Measurements from ENCODE around the gene CADM2. TPM values are rescaled to one million over a fixed set of nuclear protein-coding genes. Genes with fewer than 3 reads are reported as not detected.

The CADM2 gene
- total RNA-seq, 1 donor from 2014 or later: 4.2 TPM

- no peaks in the 10 kb centered on the region for H3K27me3 ChIP-seq (ENCODE audit: control insufficient read depth in 3 of 3, insufficient read depth in 3 of 3, low read length in 3 of 3)
- H3K9ac ChIP-seq (ENCODE audit: low read depth in 1 of 3, low read length in 3 of 3): no peak overlapping the region
- H3K27ac ChIP-seq (ENCODE audit: low read depth, low read length): no peak overlapping the region
- no peaks in the 10 kb centered on the region for H3K36me3 ChIP-seq (ENCODE audit: control insufficient read depth in 3 of 3, insufficient read depth in 3 of 3, low read length in 3 of 3)
- no peaks in the 10 kb centered on the region for H3K4me1 ChIP-seq (ENCODE audit: control insufficient read depth in 3 of 3, insufficient read depth in 3 of 3, low read length in 3 of 3)
- H3K4me3 ChIP-seq (ENCODE audit: low read length in 3 of 3): no peak overlapping the region
- H3K9me3 ChIP-seq (ENCODE audit: control insufficient read depth in 3 of 3, low read length in 3 of 3): no peaks in the 10 kb centered on the region
Measured at GRCh38 chr3:86037916-86038315, 1079.1 kb downstream of the CADM2 start.

DNA sequence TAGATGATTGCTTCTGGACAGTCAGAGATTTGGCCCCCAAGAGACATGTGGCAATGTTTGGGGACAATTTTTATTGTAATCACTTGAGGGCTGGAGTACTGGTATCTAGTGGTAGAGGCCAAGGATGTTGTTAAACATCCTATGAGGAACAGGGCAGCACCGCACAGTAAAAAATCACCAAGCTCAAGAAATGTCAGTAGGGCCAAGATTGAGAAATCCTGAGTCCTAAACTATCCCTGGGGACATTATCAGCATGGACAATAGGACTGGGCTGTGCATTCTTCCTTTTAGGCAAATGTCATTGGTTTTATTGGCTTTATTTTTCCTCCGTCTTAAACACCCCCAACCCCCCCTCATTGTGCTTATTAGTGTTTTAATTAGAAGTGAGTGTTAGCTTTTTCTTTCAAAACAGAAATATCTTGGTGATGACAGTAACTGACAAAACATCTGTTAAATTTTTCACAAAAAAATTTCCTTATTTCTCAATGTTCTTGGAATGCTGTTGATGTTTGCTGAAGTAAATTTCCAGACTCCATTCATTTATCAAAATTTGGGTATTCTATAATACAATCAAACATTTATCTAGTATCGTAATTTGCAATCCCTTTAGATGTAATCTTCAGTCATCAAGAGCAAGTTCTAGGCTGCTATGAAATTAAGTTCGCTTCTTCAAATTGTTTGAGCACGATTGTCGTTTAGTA lies 1087.8 kb downstream of the CADM2 start:
- no peaks in the 10 kb centered on the region for H3K36me3 ChIP-seq (ENCODE audit: control insufficient read depth in 3 of 3, insufficient read depth in 3 of 3, low read length in 3 of 3)
- H3K4me3 ChIP-seq (ENCODE audit: low read length in 3 of 3): no peak overlapping the region
- H3K9ac ChIP-seq (ENCODE audit: low read depth in 1 of 3, low read length in 3 of 3): no peak overlapping the region
- H3K27ac ChIP-seq (ENCODE audit: low read depth, low read length): no peak overlapping the region
- no peaks in the 10 kb centered on the region for H3K9me3 ChIP-seq (ENCODE audit: control insufficient read depth in 3 of 3, low read length in 3 of 3)
- H3K27me3 ChIP-seq (ENCODE audit: control insufficient read depth in 3 of 3, insufficient read depth in 3 of 3, low read length in 3 of 3): no peaks in the 10 kb centered on the region
- H3K4me1 ChIP-seq (ENCODE audit: control insufficient read depth in 3 of 3, insufficient read depth in 3 of 3, low read length in 3 of 3): no peaks in the 10 kb centered on the region

- Histone ChIP-seq H3K27me3 (ENCODE audit: control insufficient read depth in 3 of 3, insufficient read depth in 3 of 3, low read length in 3 of 3) (no peaks in the 10 kb centered on the region), H3K36me3 (ENCODE audit: control insufficient read depth in 3 of 3, insufficient read depth in 3 of 3, low read length in 3 of 3) (no peaks in the 10 kb centered on the region), H3K9ac (ENCODE audit: low read depth in 1 of 3, low read length in 3 of 3) (no peak overlapping the region), H3K27ac (ENCODE audit: low read depth, low read length) (no peak overlapping the region), H3K9me3 (ENCODE audit: control insufficient read depth in 3 of 3, low read length in 3 of 3) (no peaks in the 10 kb centered on the region), H3K4me3 (ENCODE audit: low read length in 3 of 3) (no peak overlapping the region), H3K4me1 (ENCODE audit: control insufficient read depth in 3 of 3, insufficient read depth in 3 of 3, low read length in 3 of 3) (no peaks in the 10 kb centered on the region)
Measured at GRCh38 chr3:86047161-86047560, 1088.4 kb downstream of the CADM2 start.

DNA sequence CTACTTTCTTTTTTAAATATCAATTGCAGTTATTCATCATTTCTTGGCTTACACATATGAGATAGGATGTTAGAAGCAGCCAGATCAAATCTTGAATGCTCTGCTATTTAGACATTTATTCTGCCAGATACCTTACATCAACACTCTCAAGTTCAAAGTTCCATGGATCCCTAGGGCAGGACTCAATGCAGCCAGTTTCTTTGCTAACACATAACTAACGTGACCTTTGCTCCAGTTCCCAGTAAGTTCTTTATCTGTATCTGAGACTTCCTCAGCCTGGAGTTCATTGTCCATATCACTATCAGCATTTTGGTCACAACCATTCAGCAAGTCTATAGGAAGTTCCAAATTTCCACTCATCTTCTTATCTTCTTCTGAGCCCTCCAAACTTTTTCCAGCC lies 1092.3 kb downstream of the CADM2 start:
- Histone ChIP-seq H3K9ac (ENCODE audit: low read depth in 1 of 3, low read length in 3 of 3) (no peak overlapping the region), H3K9me3 (ENCODE audit: control insufficient read depth in 3 of 3, low read length in 3 of 3) (no peaks in the 10 kb centered on the region), H3K4me1 (ENCODE audit: control insufficient read depth in 3 of 3, insufficient read depth in 3 of 3, low read length in 3 of 3) (no peaks in the 10 kb centered on the region), H3K27me3 (ENCODE audit: control insufficient read depth in 3 of 3, insufficient read depth in 3 of 3, low read length in 3 of 3) (no peaks in the 10 kb centered on the region), H3K4me3 (ENCODE audit: low read length in 3 of 3) (no peak overlapping the region), H3K27ac (ENCODE audit: low read depth, low read length) (no peak overlapping the region), H3K36me3 (ENCODE audit: control insufficient read depth in 3 of 3, insufficient read depth in 3 of 3, low read length in 3 of 3) (no peaks in the 10 kb centered on the region)

DNA sequence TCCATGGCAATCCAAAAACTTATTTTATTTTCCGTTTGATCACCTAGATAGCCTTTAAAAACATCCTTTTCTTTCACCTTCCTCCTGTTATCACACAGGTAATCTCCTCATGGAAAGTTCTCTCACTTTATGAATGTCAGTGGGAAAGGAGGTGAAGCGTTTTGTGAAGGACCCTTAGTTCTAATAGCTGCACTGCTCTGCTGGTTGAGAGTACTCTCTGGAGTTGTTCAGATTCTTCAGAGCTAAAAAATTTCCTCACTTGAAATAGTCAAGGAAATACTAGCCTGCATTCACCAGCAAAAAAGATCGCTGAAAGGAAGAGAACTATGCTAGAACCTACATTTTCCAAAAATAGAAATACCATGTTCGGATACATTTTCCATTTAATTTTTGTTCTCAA lies 1097.2 kb downstream of the CADM2 start:
- H3K27ac ChIP-seq (ENCODE audit: low read depth, low read length): no peak overlapping the region
- no peak overlapping the region for H3K9ac ChIP-seq (ENCODE audit: low read depth in 1 of 3, low read length in 3 of 3)
- no peaks in the 10 kb centered on the region for H3K27me3 ChIP-seq (ENCODE audit: control insufficient read depth in 3 of 3, insufficient read depth in 3 of 3, low read length in 3 of 3)
- no peaks in the 10 kb centered on the region for H3K36me3 ChIP-seq (ENCODE audit: control insufficient read depth in 3 of 3, insufficient read depth in 3 of 3, low read length in 3 of 3)
- H3K9me3 ChIP-seq (ENCODE audit: control insufficient read depth in 3 of 3, low read length in 3 of 3): no peaks in the 10 kb centered on the region
- H3K4me3 ChIP-seq (ENCODE audit: low read length in 3 of 3): no peak overlapping the region
- no peaks in the 10 kb centered on the region for H3K4me1 ChIP-seq (ENCODE audit: control insufficient read depth in 3 of 3, insufficient read depth in 3 of 3, low read length in 3 of 3)

- no peaks in the 10 kb centered on the region for H3K27me3 ChIP-seq (ENCODE audit: control insufficient read depth in 3 of 3, insufficient read depth in 3 of 3, low read length in 3 of 3)
- no peaks in the 10 kb centered on the region for H3K9me3 ChIP-seq (ENCODE audit: control insufficient read depth in 3 of 3, low read length in 3 of 3)
- H3K4me1 ChIP-seq (ENCODE audit: control insufficient read depth in 3 of 3, insufficient read depth in 3 of 3, low read length in 3 of 3): no peaks in the 10 kb centered on the region
- H3K27ac ChIP-seq (ENCODE audit: low read depth, low read length): no peak overlapping the region
- H3K4me3 ChIP-seq (ENCODE audit: low read length in 3 of 3): no peak overlapping the region
- H3K9ac ChIP-seq (ENCODE audit: low read depth in 1 of 3, low read length in 3 of 3): no peak overlapping the region
- no peaks in the 10 kb centered on the region for H3K36me3 ChIP-seq (ENCODE audit: control insufficient read depth in 3 of 3, insufficient read depth in 3 of 3, low read length in 3 of 3)
Measured at GRCh38 chr3:86056962-86057361, 1098.2 kb downstream of the CADM2 start.

DNA sequence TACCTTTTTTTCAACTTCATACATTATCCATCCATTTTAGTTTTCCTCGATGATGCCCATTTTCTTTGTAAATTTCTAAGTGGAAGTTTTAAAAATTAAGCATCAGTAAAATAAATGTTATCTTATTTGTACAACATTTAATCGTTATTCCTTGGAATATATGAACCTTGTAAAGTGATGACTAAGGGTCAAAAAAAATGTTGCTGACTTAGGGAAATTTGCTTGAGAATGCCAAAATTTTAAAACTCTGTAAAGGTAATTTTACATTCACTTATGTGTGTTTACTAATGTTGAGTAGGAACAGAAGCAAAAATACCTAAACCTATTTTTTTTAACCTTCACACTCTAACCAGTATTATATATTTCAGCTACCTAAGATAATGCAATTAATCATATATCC lies 1115.0 kb downstream of the CADM2 start:
- H3K27ac ChIP-seq (ENCODE audit: low read depth, low read length): no peak overlapping the region
- no peak overlapping the region for H3K4me3 ChIP-seq (ENCODE audit: low read length in 3 of 3)
- no peaks in the 10 kb centered on the region for H3K27me3 ChIP-seq (ENCODE audit: control insufficient read depth in 3 of 3, insufficient read depth in 3 of 3, low read length in 3 of 3)
- H3K9me3 ChIP-seq (ENCODE audit: control insufficient read depth in 3 of 3, low read length in 3 of 3): no peaks in the 10 kb centered on the region
- no peak overlapping the region for H3K9ac ChIP-seq (ENCODE audit: low read depth in 1 of 3, low read length in 3 of 3)
- no peaks in the 10 kb centered on the region for H3K4me1 ChIP-seq (ENCODE audit: control insufficient read depth in 3 of 3, insufficient read depth in 3 of 3, low read length in 3 of 3)
- H3K36me3 ChIP-seq (ENCODE audit: control insufficient read depth in 3 of 3, insufficient read depth in 3 of 3, low read length in 3 of 3): no peaks in the 10 kb centered on the region

DNA sequence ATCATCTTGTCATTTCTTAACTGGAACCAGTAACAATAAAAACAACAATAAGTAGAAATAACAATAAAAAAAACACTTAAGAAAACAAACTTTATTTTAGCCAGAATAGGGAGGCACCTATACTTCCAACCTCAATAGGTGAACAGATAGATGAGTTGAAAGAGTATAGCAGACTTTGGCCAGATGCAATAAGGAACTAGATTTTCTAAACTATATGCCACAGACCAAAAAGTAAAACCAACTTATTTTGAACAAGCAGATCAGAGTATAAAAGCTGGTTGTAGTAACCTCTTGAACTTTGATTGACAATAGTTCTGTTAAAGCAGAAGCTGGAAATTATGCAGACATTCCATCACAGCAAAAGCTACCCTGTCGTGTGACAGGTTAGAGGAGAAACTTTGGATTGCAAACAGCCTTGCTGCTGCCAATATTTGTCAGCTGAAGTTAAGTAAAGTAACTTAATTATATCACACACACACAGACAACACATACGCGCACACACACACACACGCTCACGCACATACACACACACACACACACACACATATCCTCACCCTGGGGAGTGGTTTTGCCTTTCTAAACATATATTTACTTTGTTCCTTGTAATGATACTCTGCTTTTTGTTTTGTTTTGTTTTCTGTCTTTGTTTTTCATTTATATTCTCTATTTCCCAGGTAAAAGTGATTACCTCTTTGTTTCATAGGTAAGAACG lies 1128.5 kb downstream of the CADM2 start:
- H3K36me3 ChIP-seq (ENCODE audit: control insufficient read depth in 3 of 3, insufficient read depth in 3 of 3, low read length in 3 of 3): no peaks in the 10 kb centered on the region
- H3K27me3 ChIP-seq (ENCODE audit: control insufficient read depth in 3 of 3, insufficient read depth in 3 of 3, low read length in 3 of 3): no peaks in the 10 kb centered on the region

DNA sequence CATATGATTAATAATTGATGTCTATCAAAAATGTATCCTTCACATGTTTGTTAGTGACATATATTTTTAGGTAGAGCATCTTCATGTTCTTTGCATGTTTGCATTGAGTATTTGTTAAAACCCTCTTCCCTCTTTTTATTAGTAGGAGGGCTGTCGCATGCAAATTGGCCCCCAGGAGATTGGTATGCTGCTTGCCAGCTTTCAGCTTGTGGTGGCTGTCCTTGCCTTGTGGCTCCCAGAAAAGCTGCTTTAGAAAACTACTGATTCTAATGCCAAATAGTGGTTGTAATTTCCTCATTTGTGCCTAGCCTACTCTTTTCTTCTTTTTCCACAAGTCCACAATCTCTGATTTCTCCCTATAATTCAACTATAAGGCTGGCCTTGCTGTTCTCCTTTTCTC lies 1145.4 kb downstream of the CADM2 start:
- H3K9me3 ChIP-seq (ENCODE audit: control insufficient read depth in 3 of 3, low read length in 3 of 3): no peaks in the 10 kb centered on the region
- no peaks in the 10 kb centered on the region for H3K36me3 ChIP-seq (ENCODE audit: control insufficient read depth in 3 of 3, insufficient read depth in 3 of 3, low read length in 3 of 3)
- no peaks in the 10 kb centered on the region for H3K27me3 ChIP-seq (ENCODE audit: control insufficient read depth in 3 of 3, insufficient read depth in 3 of 3, low read length in 3 of 3)
- no peak overlapping the region for H3K4me3 ChIP-seq (ENCODE audit: low read length in 3 of 3)
- H3K4me1 ChIP-seq (ENCODE audit: control insufficient read depth in 3 of 3, insufficient read depth in 3 of 3, low read length in 3 of 3): no peaks in the 10 kb centered on the region
- no peak overlapping the region for H3K9ac ChIP-seq (ENCODE audit: low read depth in 1 of 3, low read length in 3 of 3)
- H3K27ac ChIP-seq (ENCODE audit: low read depth, low read length): no peak overlapping the region

More for the DNA sequence above, 1128.5 kb downstream of the CADM2 start:
- H3K27ac ChIP-seq (ENCODE audit: low read depth, low read length): no peak overlapping the region
- H3K4me1 ChIP-seq (ENCODE audit: control insufficient read depth in 3 of 3, insufficient read depth in 3 of 3, low read length in 3 of 3): no peaks in the 10 kb centered on the region
- H3K9me3 ChIP-seq (ENCODE audit: control insufficient read depth in 3 of 3, low read length in 3 of 3): peaks cover 0 to 3% (median 2%) of the 10 kb centered on the region in 3 donors
- H3K4me3 ChIP-seq (ENCODE audit: low read length in 3 of 3): no peak overlapping the region
- no peak overlapping the region for H3K9ac ChIP-seq (ENCODE audit: low read depth in 1 of 3, low read length in 3 of 3)

DNA sequence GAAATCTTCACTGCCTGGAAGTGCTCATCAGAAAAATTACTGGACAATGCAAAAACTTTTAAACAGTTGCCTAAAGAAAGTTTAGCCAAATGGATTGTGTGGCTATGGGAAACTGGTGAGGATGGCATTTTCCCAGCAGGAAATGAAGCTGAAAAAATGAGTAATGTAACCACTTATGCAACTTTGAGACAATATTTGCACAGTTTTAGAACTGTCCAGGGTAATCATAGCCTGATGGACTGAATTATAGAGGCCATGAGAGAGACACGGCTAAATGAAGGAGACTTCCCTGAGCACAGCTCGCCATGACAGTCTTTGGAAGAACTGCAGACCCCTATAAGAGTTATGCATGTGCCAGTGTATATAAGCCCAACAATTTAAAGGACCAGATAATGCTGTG lies 1150.6 kb downstream of the CADM2 start:
- Histone ChIP-seq H3K27ac (ENCODE audit: low read depth, low read length) (no peak overlapping the region), H3K36me3 (ENCODE audit: control insufficient read depth in 3 of 3, insufficient read depth in 3 of 3, low read length in 3 of 3) (no peaks in the 10 kb centered on the region)

More for the DNA sequence above, 1150.6 kb downstream of the CADM2 start:
- Histone ChIP-seq H3K9me3 (ENCODE audit: control insufficient read depth in 3 of 3, low read length in 3 of 3) (no peaks in the 10 kb centered on the region), H3K4me3 (ENCODE audit: low read length in 3 of 3) (no peak overlapping the region), H3K27me3 (ENCODE audit: control insufficient read depth in 3 of 3, insufficient read depth in 3 of 3, low read length in 3 of 3) (no peaks in the 10 kb centered on the region), H3K9ac (ENCODE audit: low read depth in 1 of 3, low read length in 3 of 3) (no peak overlapping the region), H3K4me1 (ENCODE audit: control insufficient read depth in 3 of 3, insufficient read depth in 3 of 3, low read length in 3 of 3) (no peaks in the 10 kb centered on the region)
